Right ventricle myocardium superior (tissue), 1 donor: ENCODE data around the gene XRCC3. TPM values are rescaled to one million over a fixed set of nuclear protein-coding genes. Genes with fewer than 3 reads are reported as not detected.
"Not testable (repeated sequence)": the region's sequence is repeated elsewhere in the genome, so short reads cannot be mapped to it uniquely, and the experiment has no call there.

Source experiments
- ATAC-seq: fragments of 200-7000 bp; cut with Tn5 transposase; one replicate; pipeline ENCODE4 v1.9.1; 2020; ENCODE audit warnings: mild to moderate bottlenecking; ENCODE audit not compliant: poor library complexity
- DNase-seq: peaks from one replicate; pipeline ENCODE4 v3.0.0-alpha.2; 2020
- intact Hi-C: fragments of 100-400 bp; cut with DNase I; formaldehyde crosslinking; loops from one replicate; pipeline ENCODE4 v1.11.2; 2022
- total RNA-seq: library from RNA; stranded (reverse); fragmentation: NEBNext Ultra II Directional; extraction: Animal tissue kit (Norgen Biotek cat#: 25700); gene quantifications from one replicate; pipeline ENCODE4 v1.2.1, GENCODE V29; 2021
- donor health status: DM: no; HTN: yes; CAD: no; lungs with severe emphysema.

The XRCC3 gene
- total RNA-seq, 1 donor from 2014 or later = 2.6 TPM

DNA sequence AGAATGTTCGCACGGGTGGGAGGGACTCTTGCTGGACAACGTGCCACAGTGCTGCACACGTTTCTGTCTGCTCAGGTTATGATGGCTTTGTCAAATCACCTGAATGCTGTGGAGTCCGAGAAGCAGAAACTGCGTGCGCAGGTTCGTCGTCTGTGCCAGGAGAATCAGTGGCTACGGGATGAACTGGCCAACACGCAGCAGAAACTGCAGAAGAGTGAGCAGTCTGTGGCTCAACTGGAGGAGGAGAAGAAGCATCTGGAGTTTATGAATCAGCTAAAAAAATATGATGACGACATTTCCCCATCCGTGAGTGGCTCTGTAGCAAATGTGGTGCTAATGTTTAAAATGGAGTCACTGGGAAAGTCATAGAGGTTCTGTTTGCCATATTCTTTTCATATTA is 57.8 kb downstream of the XRCC3 start:
- peak; percentile 22 for ATAC-seq
- intact Hi-C loops = no loop called here
- peak; percentile 50 for DNase-seq

DNA sequence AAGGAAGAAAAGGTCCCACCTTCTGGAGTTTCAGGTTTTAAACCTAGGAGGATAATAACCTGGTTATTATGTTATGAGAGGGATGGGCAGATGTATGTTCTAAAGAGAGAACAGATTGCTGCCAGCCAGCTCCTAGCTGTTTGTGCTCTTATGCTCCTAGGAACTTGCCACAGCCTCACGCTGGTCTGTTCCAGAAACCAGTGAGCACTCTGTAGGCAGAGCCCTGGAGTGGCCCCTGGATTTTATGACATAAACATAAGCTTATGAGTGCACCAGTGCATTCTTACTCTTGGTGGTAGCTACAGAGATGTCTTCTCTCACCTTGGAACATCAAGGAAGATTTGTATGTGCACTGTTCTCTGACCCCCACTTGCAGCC is 58.5 kb downstream of the XRCC3 start:
- DNase-seq (no peak), ATAC-seq (no peak)
- intact Hi-C loops = no loop called here

DNA sequence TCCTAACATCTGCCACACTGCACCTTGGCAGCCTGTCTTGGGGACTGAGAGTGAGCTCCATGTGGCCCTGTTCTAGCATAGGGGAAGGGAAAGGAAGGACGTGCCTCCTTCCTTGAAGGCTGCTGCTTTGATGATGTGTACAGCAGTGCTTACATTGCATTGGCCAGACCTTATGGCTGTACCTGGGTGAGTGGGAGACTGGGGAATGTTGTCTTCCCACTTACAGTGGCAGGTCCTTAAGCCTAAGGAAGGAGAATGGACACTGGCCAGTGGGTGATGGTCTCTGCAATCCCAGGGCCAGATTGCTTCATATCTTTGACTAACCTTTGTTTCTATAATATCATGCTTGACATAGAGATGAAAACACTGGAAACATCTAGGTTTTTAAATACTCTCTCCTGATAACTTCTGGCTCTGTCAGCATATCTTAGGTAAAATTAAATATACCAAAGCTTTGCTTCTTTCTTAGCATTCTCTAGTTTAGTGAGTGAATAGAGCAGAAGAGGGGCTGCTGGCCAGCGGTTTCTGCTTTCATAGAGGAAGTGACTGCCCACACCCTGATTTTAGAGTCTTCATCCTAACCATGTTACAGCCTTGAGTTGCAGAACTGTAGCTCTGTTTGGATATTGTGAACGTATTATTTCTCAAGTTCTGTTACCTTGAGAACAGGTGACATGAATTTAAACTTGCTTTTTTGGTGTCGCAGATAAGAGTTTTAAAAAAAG is 59.1 kb downstream of the XRCC3 start:
- DNase-seq (no peak), ATAC-seq (no peak)
- intact Hi-C loops = no loop called here

DNA sequence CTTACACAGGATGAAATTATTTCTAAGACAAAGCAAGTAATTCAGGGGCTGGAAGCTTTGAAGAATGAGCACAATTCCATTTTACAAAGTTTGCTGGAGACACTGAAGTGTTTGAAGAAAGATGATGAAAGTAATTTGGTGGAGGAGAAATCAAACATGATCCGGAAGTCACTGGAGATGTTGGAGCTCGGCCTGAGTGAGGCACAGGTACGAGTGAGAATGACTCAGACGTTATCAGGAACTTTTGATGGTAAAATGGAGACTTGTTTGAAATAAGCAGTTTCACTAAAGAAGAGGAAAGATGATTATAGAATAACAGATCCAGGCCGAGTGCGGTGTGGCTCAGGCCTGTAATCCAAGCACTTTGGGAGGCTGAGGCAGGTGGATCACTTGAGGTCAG is 60.6 kb downstream of the XRCC3 start:
- intact Hi-C loops = no loop called here
- ATAC-seq (no peak), DNase-seq (no peak)

DNA sequence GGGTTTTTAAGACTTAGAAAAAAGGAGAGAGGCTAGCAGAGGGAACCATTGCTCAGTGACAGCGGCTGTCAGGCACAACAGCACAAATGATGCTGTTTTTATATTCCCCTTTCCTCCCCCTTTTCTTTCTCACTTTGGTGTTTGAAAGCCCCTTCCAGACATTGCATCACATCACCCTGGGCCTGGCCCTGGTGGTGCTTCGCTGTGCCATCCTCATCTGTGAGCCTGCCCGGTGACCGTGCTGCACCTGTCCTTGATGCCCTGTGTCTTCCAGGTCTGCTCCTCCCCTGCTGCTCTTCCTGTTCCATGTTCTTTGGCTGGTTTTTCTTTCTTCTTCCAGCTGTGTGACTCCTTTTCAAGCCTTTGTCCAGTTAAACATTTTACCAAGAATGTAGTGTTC is 61.4 kb downstream of the XRCC3 start:
- DNase-seq (no peak), ATAC-seq (peak; percentile 26)
- intact Hi-C loops = no loop called here

DNA sequence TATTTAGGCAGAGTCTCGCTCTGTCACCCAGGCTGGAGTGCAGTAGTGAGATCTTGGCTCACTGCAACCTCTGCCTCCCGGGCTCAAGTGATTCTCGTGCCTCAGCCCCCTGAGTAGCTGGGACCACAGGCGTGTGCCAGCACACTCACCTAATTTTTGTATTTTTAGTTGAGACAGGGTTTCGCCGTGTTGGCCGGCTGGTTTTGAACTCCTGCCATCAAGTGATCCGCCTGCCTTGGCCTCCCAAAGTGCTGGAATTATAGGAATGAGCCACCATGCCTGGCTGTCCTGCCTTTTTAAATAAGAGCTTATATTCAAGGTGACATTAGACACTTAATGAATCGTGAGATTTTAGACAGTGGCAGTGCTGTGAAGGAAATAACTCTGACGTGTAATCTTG is 61.9 kb downstream of the XRCC3 start:
- DNase-seq, intact Hi-C loops: not testable (repeated sequence)
- peak; percentile 40 for ATAC-seq

DNA sequence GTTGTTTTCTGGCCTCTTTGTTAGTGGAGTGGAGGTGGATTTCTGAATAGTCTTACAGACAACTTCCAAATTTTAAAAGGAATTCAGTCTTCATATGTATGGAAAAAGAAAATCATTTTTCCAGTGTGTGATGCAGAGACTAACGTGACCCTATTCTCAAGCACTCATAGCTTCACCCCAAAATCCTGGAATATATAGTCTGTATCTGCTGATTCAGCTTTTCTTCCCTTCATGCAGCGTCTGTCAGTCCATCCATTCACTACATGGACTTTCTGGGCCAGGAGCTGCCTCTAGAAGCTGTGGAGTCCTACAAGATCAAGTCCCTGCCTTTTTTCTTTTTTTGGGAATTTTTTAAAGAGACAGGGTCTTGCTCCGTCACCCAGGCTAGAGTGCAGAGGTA is 62.4 kb downstream of the XRCC3 start:
- DNase-seq = no peak
- peak; percentile 5 for ATAC-seq
- intact Hi-C loops = no loop called here

DNA sequence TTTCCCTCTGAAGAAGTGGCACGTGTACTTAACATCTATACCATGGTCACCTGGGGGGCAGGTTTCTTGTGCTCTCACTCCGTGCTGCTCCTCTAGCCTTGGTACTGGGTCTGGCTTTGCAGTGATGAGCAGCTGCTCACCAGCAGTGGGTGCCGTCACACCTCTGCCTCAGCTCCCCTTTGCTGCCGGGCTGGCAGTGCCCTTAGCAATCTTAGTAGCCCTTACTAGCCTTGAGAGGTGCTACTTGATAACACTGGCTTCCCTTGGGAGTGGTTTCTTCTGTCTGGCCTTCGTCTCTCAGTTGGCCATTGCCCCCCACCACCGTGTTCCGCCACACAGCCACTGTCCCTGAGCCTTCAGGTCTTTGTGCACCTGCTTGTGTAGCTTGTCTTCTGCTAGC is 63.7 kb downstream of the XRCC3 start:
- DNase-seq = no peak
- intact Hi-C loops = no loop called here
- ATAC-seq = no peak

DNA sequence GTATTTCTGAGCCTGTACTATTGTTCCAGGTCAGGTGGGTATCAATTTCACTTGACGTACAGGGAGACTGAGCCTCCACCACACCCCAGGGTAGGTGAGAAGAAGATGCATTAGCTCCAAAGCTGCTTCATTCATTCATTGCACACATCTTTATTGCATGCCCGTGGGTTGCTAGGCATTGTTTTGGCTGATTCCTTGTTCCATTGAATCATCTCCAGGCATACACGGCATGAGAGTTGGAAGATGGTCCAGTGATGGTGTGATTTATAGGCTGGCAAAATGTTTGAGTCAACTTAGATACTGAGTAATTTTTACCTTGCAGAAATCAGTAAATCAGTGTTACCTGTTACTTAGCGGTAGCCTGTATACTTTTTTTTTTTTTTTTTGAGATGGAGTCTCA is 65.0 kb downstream of the XRCC3 start:
- ATAC-seq (no peak), DNase-seq (no peak)
- intact Hi-C loops = no loop called here

DNA sequence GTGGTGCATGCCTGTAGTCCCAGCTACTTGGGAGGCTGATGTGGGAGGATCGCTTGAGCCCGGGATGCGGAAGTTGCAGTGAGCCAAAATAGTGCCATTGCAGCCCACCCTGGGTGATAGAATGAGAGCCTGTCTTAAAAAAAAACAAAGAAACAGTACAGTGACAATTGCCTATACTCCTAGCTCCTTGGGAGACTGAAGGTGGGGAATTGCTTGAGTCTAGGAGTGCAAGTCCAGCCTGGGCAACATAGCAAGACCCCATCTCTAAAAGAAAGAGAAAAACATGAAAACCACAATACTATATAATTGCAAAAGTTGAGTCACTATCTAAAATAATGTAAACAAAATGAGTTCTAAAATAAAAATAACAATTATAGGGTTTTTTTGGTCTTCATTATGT is 66.2 kb downstream of the XRCC3 start:
- no peak for ATAC-seq
- intact Hi-C loops = no loop called here
- no peak for DNase-seq

Other genes starting within 250 kb of the XRCC3 start
- gene CKB, start 192.6 kb downstream of the XRCC3 start, total RNA-seq = 702 TPM
- 5.0 TPM for gene TRMT61A, start 186.3 kb downstream of the XRCC3 start, total RNA-seq
- gene BAG5, start 152.8 kb downstream of the XRCC3 start, total RNA-seq = 14.3 TPM
- gene COA8, start 152.5 kb downstream of the XRCC3 start, total RNA-seq = 60.6 TPM
- gene KLC1, start 86.2 kb downstream of the XRCC3 start, total RNA-seq = 152 TPM
- 46.2 TPM for gene ZFYVE21, start 359 bp upstream of the XRCC3 start, total RNA-seq
- gene PPP1R13B, start 132.1 kb upstream of the XRCC3 start, total RNA-seq = 107 TPM
- 2.7 TPM for gene TDRD9, start 213.0 kb upstream of the XRCC3 start, total RNA-seq
- 26.4 TPM for gene RD3L, start 227.1 kb upstream of the XRCC3 start, total RNA-seq